Neural cell (in vitro differentiated cells): ENCODE results near the gene RCOR3.

ENCODE experiments used
- EP300 ChIP-seq: fragments of 450-650 bp; conservative IDR thresholded peaks from 2 replicates; pipeline ENCODE4 v1.6.1; 2014; ENCODE audit warnings: antibody characterized with exemption, mild to moderate bottlenecking, moderate library complexity; ENCODE audit not compliant: poor library complexity, severe bottlenecking
- EZH2 ChIP-seq: fragments of 200-600, 300-800 bp; shearing (Covaris generic), sonication (generic); IDR thresholded peaks from 2 replicates; pipeline ENCODE4 v1.6.1; 2014; ENCODE audit warnings: antibody characterized with exemption, low read length, borderline replicate concordance, mild to moderate bottlenecking; ENCODE audit not compliant: insufficient read depth, poor library complexity, severe bottlenecking
- MXI1 ChIP-seq: fragments of 450-650 bp; conservative IDR thresholded peaks from 2 replicates; pipeline ENCODE4 v1.6.1; 2014; ENCODE audit warnings: antibody characterized with exemption, mild to moderate bottlenecking; ENCODE audit not compliant: poor library complexity, severe bottlenecking
- POLR2AphosphoS5 ChIP-seq: IDR thresholded peaks from 2 replicates; pipeline ENCODE4 v1.6.1; 2012
- RAD21 ChIP-seq: fragments of 450-650 bp; conservative IDR thresholded peaks from 2 replicates; pipeline ENCODE4 v1.6.1; 2014; ENCODE audit warnings: antibody characterized with exemption, mild to moderate bottlenecking, moderate library complexity
- SMC3 ChIP-seq: fragments of 450-650 bp; conservative IDR thresholded peaks from 2 replicates; pipeline ENCODE4 v1.6.1; 2014; ENCODE audit warnings: antibody characterized with exemption, mild to moderate bottlenecking, moderate library complexity; ENCODE audit not compliant: poor library complexity
- TAF1 ChIP-seq: IDR thresholded peaks from 2 replicates; pipeline ENCODE4 v1.6.1; 2012; ENCODE audit warnings: low read depth
- TF ChIP-seq, protein P1 (sequence below): fragments of 450-650 bp; IDR thresholded peaks from 2 replicates; pipeline ENCODE4 v1.5.1; 2014; ENCODE audit warnings: antibody characterized with exemption, mild to moderate bottlenecking, moderate library complexity; ENCODE audit not compliant: poor library complexity, severe bottlenecking

DNA sequence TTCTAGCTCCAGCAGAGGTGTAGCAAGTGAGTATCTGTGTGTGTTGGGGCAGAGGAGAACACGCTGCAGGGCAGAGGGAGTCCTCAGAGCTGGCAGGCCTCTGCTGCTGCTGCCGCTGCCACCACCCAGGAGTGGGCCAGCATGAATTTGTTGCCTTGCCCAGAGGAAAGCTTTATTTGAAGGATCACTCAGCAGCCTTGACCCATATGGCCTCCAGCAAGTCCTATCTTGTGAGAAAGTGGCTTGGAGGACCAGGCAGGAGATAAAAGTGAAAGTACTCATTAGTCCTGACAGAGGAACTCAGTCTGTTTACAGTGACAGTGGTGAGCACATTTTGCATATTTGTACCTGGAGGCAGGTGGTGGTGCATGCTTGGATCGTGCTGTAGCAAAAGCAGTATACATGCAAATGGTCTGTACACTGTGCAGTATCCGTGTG, 70.6 kb downstream of the RCOR3 start:
- TF ChIP-seq, protein P1, sequence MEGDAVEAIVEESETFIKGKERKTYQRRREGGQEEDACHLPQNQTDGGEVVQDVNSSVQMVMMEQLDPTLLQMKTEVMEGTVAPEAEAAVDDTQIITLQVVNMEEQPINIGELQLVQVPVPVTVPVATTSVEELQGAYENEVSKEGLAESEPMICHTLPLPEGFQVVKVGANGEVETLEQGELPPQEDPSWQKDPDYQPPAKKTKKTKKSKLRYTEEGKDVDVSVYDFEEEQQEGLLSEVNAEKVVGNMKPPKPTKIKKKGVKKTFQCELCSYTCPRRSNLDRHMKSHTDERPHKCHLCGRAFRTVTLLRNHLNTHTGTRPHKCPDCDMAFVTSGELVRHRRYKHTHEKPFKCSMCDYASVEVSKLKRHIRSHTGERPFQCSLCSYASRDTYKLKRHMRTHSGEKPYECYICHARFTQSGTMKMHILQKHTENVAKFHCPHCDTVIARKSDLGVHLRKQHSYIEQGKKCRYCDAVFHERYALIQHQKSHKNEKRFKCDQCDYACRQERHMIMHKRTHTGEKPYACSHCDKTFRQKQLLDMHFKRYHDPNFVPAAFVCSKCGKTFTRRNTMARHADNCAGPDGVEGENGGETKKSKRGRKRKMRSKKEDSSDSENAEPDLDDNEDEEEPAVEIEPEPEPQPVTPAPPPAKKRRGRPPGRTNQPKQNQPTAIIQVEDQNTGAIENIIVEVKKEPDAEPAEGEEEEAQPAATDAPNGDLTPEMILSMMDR: no peak
- no peak for TF ChIP-seq EZH2
- TF ChIP-seq EP300: no peak
- TF ChIP-seq POLR2AphosphoS5: no peak
- no peak for TF ChIP-seq TAF1
- TF ChIP-seq RAD21: no peak
- TF ChIP-seq SMC3: no peak
- no peak for TF ChIP-seq MXI1
